ENCODE measurements around the gene TMEM132A.

The TMEM132A gene

DNA sequence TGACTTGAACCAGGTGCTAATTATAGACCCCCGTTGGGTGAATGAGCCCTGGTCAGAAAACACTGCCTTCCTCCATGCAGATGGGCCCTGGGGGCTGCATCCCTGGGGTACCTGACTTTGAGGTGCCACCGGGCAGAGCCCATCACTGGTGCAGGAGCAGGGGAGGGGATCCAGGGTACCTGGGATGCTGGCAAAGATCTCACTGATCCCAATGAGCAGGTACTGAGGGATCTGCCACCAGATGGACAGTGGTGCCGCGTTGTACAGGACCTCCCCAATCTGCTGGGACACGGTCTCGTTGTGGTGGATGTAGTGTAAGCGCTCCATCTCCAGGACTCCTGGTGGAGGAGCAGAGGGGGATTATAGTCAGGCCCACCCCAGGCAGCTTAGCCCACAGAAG is 15.0 kb downstream of the TMEM132A start:
- no peak for DNase-seq

DNA sequence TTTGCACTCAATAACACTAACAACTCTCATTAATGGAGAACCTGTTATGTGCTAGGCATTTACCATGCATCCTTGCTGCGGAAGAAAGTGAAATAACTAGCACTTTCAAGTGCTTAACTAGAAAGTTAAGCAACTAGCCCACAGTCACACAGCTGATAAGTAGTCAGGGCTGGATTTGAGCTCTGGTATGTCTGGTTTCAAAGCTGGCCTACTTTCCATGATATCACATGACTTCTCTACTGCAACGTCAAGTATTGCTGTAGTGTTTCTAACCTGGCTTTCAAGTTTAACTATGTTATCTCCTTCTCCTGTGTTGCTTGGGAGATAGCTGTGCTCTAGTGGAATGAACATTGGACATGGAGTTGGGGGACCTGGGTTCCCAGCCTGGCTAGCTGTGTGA is 15.6 kb downstream of the TMEM132A start:
- no peak for DNase-seq

DNA sequence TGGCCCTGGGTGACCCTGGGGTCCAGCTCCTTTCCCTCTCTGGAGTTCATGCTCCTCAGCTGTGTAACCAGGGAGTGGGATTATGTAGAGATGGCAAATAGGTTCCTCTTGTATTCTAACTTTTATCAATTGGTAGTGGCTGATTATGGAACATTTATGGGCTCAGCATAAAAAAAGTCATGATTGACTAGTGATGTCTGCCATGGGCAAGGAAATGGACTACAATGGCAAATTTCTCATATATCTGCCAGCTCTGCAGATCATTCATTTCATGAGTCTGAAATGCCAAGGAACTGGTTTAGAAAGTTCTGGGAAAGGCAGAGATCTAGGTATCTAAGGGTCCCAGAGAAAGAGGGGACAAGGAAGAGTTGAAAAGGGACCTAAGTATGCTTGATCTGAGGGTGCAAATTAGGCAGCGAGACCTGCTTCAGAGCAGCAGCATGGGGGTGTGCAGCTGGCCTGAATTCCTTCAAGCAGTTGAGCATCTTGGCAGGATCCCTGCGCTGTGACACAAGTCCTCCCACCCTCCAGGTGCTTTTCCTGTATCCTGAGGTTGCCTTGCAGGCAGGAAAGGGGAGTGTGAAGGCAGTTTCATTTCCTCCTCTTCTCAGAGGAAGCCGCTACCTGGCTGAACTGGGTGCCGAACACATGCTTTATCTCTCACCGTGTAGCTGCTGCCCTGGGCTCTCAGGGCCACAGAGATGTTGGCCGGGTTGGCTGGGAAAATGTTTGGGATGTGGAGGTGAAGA is 17.3 kb downstream of the TMEM132A start:
- no peak for DNase-seq

DNA sequence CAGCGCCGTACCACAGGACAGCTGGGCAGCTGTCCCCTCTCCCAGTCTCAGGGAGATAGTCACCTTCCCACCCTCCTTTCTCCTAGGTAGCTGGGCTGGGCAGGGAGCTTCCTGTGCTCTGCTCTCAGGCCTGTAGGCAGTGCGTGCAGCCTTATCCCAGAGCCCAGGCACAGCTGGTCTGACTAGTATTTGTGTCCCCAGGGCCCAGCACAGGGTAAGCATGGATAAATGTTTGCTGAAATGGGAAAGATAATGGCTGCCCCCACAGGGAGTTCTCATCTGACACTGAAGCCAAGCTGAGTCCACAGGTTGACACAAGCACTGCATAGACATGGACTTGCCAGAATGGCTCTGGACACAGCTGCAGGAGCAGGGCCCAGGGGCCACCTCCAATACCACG is 18.0 kb downstream of the TMEM132A start:
- no peak for DNase-seq

DNA sequence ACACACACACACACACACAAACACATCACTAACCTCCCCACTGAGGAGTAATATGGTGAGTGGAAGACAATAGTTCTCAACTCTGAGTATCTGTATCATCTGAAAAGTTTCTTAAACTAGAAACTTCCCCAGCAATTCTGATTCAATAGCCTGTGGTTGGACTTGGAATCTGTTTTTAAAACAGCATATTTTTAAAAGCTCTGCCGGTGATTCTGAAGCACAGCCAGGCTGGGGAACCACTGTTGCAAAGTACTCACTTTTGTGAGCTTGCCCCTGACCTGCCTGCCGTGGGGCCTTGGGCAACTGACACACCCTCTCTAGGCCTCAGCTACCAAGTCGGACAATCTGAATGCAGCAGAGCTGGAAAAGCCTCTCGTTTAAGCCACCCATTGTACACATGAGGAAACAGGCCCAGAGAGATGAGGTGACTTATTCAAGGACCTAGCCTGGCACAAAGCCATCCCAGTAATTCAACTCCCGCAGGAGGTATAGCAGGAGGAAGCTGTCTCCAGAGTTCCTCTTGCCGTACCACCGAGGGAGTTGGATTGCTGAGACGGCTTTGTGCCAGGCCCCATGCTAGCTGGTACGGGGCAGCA is 18.8 kb downstream of the TMEM132A start:
- no peak for DNase-seq

DNA sequence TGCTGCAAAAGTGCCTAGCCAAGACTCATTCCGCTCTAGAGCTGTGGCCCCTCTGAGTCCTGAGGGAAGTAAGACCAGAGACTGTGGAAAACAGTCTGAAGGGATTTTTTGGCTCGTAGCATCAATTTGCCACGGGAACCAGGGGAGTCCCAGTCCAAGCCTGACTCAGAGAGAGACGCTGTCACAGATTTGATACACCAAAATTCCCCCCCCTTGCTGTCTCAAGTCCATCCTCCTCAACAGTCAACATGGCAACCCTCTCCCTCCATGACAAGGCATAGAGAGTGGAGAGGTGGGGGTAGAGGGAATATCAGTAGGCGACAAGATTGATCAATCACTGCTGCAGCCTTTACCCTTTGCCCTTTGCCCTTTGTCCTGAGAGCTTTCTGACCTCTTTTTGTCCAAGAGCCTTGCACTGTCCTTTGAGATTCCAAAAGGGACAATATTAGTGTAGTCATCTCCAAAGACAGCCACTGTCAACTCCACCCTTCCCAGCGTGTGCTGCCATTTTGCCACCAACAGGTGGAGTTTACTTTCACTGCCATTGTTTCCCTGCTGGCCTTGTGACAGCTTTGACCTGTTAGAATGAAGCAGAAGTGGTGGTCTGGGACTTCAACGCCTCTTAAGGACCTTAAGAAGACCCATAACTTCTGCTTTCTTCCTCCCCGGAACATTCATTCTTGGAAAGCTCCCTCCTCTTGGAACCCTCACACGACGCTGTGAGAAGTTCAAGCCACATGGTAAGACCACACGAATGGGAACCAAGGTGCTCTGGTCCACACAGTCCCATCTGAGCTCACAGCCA is 20.4 kb downstream of the TMEM132A start:
- DNase-seq, result no peak

DNA sequence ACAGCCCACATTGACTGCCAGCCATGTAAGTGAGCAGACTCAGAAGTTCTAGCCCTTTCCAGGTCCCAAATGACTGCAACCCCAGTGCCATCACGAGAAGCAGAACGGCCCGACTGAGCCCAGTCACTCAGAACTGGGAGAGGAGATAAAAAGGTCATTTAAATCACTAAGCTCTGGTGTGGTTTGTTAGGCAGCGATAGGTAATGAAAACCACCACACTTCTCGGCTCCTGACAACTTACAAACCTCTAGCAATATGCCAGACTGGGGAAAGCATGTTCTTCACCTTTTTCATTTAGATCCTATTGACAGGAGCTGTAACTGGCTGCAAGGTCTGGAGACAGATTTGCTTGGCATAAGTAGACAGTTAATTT is 21.0 kb downstream of the TMEM132A start:
- DNase-seq, result no peak

DNA sequence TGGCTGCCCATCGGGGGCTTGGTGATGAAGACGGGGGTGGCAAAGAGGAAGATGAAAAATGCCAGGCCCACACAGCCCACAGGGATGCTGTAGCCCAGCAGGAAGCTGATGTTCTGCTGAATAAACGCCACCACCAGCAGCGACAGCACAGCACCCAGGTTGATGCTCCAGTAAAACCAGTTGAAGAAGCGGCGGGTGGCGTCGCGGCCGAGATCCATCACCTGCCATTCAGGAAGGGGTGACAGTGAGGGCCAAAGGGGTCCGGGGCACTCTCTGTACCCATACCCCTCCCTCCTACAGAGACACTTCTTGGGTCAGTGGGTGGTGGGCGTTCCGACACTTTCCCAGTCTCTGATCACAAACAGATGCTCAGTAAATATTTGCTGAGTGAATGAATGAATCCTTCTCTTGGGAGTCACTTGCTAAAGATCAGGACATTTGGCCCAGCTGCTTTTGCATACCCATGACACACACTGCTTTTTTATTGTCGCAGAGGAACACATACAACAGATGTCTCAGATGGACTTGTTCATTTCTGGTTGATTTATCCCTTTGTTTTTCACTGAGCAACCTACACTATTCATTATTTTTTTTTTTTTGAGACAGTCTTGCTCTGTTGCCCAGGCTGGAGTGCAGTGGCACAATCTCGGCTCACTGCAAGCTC is 22.5 kb downstream of the TMEM132A start:
- DNase-seq, result no peak

DNA sequence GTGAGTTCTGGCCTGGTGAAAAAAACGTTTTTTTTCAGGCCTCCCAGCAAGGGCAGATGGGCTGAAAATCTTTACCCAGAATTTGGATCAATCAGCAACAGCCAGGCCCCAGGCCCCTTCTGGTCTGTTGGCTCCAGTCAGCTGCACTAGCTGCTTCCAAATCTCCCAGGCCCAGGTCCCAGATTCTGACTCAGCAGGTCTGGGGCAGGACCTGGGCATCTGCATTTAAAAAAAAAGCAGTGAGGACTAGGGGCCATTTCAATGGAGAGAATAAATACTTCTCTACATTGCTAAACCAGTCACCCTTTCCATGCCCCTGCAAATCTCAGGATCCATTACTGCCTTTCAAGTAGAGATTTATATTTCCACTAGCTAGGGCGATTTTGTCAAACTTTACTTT is 23.4 kb downstream of the TMEM132A start:
- DNase-seq, result no peak

DNA sequence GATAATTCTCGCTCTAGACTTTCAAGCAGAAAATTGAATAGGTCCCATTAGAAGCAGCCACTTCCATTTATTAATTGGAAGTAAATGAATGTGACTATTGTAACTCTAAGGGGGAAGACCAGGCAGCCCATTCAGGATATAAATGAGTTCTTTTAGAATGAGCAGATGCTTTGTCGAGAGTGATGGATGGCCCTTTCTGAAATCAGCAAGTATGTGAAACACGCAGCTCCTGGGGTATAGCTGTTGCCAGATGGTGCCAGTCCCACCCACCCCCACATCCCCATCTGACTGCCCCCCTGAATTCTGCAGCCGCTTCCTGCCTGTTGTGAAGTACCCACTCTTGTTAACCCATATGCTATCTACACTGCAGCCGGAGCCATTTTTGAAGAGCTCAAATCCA is 24.0 kb downstream of the TMEM132A start:
- DNase-seq, result no peak

DNA sequence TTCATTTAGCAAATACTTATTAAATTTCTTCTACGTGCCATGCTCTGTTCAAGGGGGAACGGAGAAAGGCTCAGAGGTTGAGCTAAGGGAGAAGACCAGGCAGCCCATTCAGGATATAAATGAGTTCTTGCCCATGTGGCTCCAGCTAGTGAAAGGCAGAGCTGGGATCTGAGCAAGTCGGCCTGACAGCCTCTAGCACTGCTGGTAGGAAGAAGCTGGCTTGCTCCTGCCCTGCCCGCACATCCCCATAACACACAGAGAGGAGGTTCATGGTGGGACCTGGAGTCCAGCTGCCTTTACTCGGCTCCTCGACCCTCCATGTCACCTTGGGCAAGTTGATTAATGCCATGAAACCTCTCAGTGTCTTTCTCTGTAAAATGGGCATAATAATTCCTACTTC is 25.8 kb downstream of the TMEM132A start:
- no peak for DNase-seq

DNA sequence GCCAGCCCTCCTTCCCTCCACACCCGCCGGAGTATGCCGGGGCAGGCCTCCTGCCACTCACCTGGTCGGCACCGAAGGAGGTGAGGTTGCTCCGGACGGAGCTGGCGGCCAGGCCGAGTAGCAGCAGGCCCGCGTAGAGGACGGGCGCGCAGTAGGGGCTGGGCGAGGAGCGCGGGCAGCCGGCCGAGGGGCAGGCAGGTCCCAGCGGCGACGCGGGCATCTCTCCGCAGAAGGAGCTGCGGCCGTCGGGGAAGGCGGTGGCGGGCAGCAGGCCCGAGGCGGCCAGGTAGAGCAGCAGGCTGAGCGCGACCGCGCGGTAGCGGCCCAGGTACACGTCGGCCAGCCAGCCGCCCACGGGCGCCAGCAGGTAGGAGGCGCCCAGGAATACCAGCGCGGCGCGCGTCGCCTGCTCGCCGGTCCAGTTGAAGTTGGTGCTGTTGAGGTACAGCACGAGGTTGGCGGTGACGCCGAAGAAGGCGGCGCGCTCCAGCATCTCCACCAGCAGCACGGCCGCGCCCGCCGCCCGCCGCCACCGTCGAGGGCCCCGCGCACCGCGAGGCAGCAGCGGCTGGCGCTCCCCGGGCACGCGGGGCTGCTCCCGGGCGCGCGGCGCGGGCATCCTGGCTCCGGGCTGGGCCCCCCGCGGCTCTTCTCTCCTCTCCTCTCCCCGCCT is 26.8 kb downstream of the TMEM132A start:
- no peak for DNase-seq

DNA sequence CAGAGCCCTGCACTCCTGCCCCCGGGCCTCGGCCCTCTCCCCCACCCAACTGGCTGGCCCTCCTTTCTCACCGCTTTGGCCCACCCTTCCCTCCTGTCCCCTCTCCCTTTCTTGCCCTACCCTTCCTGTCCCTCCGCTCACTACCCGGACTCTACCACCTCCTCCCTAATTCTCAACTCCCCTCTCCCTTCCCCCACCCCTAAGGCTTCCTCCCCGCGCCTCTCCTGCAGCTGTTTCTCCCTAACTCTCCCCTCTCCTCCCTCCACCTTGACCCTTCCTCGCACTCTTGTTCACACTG is 27.3 kb downstream of the TMEM132A start:
- DNase-seq, result no peak

DNA sequence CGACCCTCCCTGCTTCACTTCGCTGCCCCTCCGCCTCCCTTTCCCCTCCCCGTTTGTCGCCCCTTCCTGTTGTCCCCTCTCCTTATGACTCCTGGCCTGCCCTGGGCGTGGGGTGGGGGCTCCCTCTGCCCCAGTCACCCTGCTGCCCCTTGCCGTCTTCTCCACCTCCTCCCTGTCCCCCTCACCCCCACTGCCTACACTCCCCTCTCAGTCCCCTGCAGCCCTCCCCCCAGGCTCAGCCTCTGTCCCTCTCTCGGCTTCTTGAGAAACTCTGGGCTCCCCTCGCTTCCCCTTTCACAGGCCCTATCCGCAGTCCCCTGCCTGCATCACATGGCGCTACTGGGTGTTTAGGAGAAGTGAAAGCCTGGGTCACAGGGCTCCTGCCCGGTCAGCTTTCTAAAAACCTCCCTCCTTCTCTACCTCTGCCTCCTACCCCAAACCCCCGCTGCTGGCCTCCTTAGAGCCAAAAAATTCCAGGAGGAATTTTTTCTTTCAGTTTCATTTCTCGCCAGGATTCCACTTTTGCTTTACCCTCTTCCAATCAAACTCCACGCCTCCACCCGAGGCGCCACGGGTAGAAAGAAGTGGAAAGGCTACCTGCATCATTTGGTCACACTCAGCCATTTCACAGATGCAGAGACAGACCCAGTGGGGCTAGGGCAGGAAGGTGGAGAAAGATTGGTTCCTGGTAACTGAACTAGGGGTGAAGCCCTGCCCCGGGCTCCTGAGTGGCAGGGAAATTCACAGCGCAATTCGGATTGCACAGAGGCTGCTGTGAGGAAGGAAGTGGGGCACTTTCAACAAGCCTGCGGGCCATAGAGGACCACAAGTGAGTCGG is 27.9 kb downstream of the TMEM132A start, which contains the start of gene SLC15A3:
TSS of gene SLC15A3 (minus strand) at position 273 of the 838 bp plus-strand sequence. CDS start 625 bp downstream, outside the sequence.
- peak; percentile 33 for DNase-seq

DNA sequence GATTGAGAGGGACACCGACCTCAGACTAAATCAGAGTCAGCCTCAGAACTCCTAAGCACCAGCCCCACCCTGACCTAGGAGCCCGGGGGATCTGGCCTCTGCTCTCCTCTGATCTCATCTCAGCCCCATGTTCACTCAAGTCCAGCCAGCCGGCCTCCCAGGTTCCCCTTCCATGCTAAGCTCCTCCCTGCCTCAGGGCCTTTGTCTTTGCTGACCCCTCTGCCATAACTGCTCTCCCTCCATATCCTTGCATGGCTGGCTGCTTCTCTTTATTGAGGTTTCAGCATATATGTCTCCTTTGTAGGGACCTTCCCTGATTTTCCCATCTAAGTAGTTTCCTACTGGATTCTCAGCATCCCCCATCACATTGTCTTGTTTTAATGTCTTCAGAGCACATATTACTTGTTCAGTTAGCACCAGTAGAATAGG is 28.5 kb downstream of the TMEM132A start:
- DNase-seq, result no peak

DNA sequence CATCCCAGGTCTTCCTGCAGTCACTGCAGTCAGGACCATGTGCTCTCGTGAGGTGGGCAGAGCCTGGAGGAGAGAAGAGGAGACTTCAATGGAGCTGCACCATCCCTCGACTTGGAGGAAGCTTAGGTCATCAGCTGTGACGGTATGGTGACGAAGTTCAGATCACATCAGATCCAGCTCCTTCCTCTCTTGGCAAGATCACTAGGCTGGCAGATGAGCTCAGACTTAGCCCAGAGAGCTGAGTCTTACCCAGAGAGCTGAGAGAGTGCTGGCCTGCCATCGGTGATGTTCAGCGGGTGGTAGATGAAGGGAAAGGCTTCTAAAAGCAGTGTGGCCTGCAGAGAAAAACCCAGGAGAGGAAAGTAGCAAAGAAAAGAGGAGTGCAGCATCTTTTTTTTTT is 29.5 kb downstream of the TMEM132A start:
- DNase-seq, result peak; percentile 28

DNA sequence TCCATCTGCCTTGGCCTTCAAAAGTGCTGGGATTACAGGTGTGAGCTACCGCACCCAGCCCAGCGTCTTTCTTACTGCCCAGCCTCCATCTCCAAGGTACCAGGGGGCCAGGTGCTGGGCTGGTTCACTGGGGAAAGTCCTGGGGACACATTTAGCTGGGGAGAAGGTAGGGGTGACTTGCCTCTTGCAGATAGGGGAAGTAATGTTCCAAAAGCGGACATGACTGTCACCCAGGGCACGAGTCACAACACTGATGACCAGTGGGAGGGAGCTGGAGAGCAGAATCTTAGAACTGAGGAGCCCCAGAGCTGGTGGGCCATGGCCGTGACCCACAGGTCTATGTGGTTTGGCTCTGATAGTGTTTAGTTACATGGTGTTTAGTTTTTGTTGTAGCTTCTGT is 30.2 kb downstream of the TMEM132A start:
- DNase-seq, result no peak

DNA sequence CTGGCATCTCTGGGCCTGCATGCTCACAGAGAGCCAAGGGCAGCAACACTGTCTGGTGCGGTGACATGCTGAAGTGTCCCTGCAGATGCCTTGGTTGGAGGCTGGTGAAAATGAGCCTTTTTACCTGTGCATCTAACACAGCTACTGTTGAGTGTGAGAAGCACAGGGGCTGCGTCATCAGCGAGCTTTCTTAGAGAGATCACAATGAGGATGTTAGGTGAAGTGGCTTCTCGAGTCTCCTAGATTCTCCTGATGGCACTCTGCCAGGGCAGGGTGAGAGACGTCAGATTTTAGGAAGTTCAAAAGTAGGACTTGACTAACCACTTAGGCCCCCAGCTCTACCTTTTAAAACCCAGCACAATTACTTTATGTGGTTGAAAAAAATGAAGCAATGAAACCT is 31.3 kb downstream of the TMEM132A start:
- DNase-seq, result no peak

DNA sequence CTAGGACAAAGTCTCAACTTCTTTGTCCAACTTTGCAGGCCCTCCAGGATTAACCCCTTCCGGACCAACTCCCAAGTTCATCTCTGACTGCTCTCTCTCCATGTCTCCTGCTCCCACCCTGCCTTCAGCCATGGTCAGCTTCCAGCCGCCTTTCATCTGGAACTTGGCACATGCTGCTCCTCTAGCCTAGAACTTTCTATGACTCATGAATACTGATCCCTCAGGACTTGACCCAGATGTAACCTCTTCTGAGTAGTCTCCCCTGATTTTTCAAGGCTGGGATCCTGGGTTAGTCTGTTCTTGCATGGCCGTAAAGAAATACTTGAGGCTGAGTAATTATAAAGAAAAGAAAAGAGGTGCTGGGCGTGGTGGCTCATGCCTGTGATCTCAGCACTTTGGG is 32.9 kb downstream of the TMEM132A start:
- no peak for DNase-seq

DNA sequence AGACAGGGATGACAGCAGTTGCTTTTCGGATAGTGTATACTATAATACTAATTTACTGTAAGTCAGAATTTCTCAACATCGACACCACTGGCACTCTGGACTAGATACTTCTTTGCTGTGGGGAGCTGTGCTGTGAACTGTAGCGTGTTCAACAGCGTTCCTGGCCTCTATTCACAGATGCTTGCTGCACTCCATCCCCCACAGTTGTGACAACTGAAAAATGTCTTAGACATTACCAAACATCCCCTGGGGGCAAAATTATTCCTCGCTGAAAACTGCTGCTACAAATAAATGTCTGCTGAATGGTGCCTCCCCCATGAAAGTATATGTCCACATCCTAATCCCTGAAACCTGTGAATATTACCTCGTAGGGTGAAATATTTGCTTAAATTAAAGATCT is 35.2 kb downstream of the TMEM132A start:
- no peak for DNase-seq

DNA sequence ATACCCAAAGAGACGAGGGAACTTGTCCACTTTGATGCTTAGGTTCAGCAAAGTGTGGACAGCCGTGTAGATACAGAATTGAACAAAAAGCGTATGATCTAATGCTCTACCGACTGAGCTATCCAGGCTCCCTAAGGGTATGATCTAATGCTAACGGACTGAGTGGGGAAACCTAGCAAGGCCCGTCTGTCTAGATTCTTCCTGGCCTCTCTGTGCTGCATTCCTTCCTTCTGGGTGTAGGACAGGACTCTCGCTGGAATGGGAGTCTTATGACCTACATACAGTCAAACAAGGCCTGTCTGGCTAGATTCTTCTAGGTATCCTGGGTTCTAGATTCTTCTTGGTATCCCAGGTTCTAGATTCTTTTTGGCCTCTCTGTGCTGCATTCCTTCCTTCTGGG is 36.1 kb downstream of the TMEM132A start:
- no peak for DNase-seq

DNA sequence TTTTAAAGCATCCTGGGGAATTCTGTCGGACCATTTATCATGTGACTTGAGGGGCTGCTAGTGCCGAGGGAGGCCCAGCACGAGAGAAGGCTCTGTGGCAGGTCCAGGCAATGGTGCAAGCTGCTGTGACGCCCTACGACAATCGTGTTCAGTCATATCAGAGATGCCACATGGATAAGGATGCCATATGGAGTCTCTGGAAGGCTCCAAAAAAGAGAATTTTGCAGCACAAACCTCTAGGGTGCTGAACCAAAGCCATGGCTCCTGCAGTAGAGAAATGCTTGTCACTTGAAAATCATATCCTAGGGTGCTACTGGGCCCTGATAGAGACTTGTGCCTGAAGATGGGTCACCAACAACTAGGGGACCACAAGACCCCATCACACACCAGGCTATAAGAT is 40.5 kb downstream of the TMEM132A start:
- no peak for DNase-seq

Measured in fibroblast of skin of abdomen (primary cell).